ENCODE measurements around the gene AOC2. TPM values are rescaled to one million over a fixed set of nuclear protein-coding genes. Genes with fewer than 3 reads are reported as not detected.

The AOC2 gene
- total RNA-seq, 4 donors from 2014 or later: 0.70 to 2.3 (median 1.6) TPM; not detected in 1

GRCh38 chr17:42798383-42799380 lies 45.7 kb upstream of the AOC2 start, which contains the start of the genes CNTD1 and COA3:
Gene CNTD1, plus strand, starts transcription at chr17:42798861. Its CDS starts 207 bp downstream, at chr17:42799068.
Gene COA3, minus strand, starts transcription at chr17:42798704. Its CDS starts 23 bp downstream, at chr17:42798681.
- no peaks in the 10 kb centered on the region for H3K9me3 ChIP-seq
- H3K4me1 ChIP-seq: peaks cover 0 to 29% (median 2%) of the 10 kb centered on the region in 4 donors
- TF ChIP-seq POLR2A (IDR thresholded peaks at IDR 0.05): peak in 1 of 2 donors; percentile 63
- TF ChIP-seq, protein P1, sequence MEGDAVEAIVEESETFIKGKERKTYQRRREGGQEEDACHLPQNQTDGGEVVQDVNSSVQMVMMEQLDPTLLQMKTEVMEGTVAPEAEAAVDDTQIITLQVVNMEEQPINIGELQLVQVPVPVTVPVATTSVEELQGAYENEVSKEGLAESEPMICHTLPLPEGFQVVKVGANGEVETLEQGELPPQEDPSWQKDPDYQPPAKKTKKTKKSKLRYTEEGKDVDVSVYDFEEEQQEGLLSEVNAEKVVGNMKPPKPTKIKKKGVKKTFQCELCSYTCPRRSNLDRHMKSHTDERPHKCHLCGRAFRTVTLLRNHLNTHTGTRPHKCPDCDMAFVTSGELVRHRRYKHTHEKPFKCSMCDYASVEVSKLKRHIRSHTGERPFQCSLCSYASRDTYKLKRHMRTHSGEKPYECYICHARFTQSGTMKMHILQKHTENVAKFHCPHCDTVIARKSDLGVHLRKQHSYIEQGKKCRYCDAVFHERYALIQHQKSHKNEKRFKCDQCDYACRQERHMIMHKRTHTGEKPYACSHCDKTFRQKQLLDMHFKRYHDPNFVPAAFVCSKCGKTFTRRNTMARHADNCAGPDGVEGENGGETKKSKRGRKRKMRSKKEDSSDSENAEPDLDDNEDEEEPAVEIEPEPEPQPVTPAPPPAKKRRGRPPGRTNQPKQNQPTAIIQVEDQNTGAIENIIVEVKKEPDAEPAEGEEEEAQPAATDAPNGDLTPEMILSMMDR (IDR thresholded peaks at IDR 0.05): no peak
- peak within 1 kb of the TSS; percentile 68 to 93 (median 78) for H3K27ac ChIP-seq
- H3K27me3 ChIP-seq: no peaks in the 10 kb centered on the region
- peak within 1 kb of the TSS; percentile 66 to 96 (median 84) for H3K4me3 ChIP-seq
- peak; percentile 80 to 93 (median 92) for DNase-seq
- peaks cover 0 to 5% (median 0%) of the 10 kb centered on the region in 3 donors for H3K36me3 ChIP-seq

- no peak overlapping the region for H3K27ac ChIP-seq
- TF ChIP-seq, protein P1 (IDR thresholded peaks at IDR 0.05): no peak
- TF ChIP-seq POLR2A (IDR thresholded peaks at IDR 0.05): no peak
- H3K36me3 ChIP-seq: no peaks in the 10 kb centered on the region
- H3K4me3 ChIP-seq: no peak overlapping the region
- H3K27me3 ChIP-seq: no peaks in the 10 kb centered on the region
- DNase-seq: peak in 1 of 3 donors; percentile 21
- no peaks in the 10 kb centered on the region for H3K9me3 ChIP-seq
- H3K4me1 ChIP-seq: peaks cover 0 to 28% (median 2%) of the 10 kb centered on the region in 4 donors
These were observed 41.1 kb upstream of the AOC2 start for GRCh38 chr17:42803074-42803883.

DNA sequence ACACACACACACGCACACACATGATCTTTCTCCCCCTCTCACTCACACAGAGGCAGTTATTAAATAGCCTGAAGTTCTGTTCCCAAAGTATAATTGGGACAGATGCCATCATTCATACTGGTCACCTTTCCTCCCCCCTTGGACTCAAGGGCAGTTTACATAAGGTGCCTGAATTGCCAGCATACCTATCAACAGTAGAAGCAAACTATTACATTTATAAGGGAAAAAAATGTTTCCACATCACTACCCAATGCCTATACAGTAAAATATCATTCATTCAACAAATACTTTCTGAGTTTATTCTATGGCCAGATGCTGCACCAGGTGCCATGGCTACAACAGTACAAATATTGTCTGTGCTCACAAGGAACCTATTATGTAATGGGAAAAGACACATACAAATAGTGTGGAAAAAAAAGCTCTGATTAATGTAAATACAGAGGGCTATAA lies 39.4 kb upstream of the AOC2 start:
- Histone ChIP-seq H3K4me1 (peaks cover 0 to 23% (median 0%) of the 10 kb centered on the region in 4 donors), H3K9me3 (no peaks in the 10 kb centered on the region), H3K36me3 (peaks cover 0 to 8% (median 0%) of the 10 kb centered on the region in 3 donors), H3K27ac (peak overlapping the region in 2 of 4 donors; percentile 15 to 72), H3K4me3 (no peak overlapping the region), H3K27me3 (no peaks in the 10 kb centered on the region)
- TF ChIP-seq POLR2A (IDR thresholded peaks at IDR 0.05): no peak
- TF ChIP-seq, protein P1 (IDR thresholded peaks at IDR 0.05): no peak
- peak in 1 of 3 donors; percentile 47 for DNase-seq

GRCh38 chr17:42806249-42806648 lies 38.1 kb upstream of the AOC2 start:
- DNase-seq: peak in 1 of 3 donors; percentile 50
- TF ChIP-seq POLR2A (IDR thresholded peaks at IDR 0.05): no peak
- TF ChIP-seq, protein P1 (IDR thresholded peaks at IDR 0.05): no peak
- H3K4me1 ChIP-seq: peaks cover 0 to 23% (median 0%) of the 10 kb centered on the region in 4 donors

GRCh38 chr17:42809250-42809649 lies 35.1 kb upstream of the AOC2 start:
- peaks cover 0 to 18% (median 0%) of the 10 kb centered on the region in 4 donors for H3K4me1 ChIP-seq
- TF ChIP-seq, protein P1 (IDR thresholded peaks at IDR 0.05): no peak
- no peak for TF ChIP-seq POLR2A (IDR thresholded peaks at IDR 0.05)
- peak overlapping the region in 1 of 4 donors; percentile 25 for H3K27ac ChIP-seq
- no peaks in the 10 kb centered on the region for H3K9me3 ChIP-seq
- no peak for DNase-seq
- H3K27me3 ChIP-seq: no peaks in the 10 kb centered on the region
- H3K4me3 ChIP-seq: no peak overlapping the region
- peaks cover 0 to 48% (median 0%) of the 10 kb centered on the region in 3 donors for H3K36me3 ChIP-seq

More at GRCh38 chr17:42806249-42806648, 38.1 kb upstream of the AOC2 start:
- Histone ChIP-seq H3K9me3 (no peaks in the 10 kb centered on the region), H3K4me3 (no peak overlapping the region), H3K27me3 (no peaks in the 10 kb centered on the region), H3K36me3 (peaks cover 0 to 21% (median 0%) of the 10 kb centered on the region in 3 donors), H3K27ac (peak overlapping the region in 2 of 4 donors; percentile 15 to 72)
